Stimulated activated CD8-positive, alpha-beta memory T cell treated with anti-CD3 and anti-CD28 coated beads, Interleukin-4, amount 100 ng/mL, for 48 hours (primary cell): ENCODE data around the gene OTUD5.
"Not testable (repeated sequence)": the region's sequence is repeated elsewhere in the genome, so short reads cannot be mapped to it uniquely, and the experiment has no call there.

Experiments
- DNase-seq: peaks from one replicate; pipeline ENCODE4 v3.0.0-alpha.2; 2020

OTUD5 gene

GRCh38 chrX:48883729-48884128 is 73.7 kb downstream of the OTUD5 start:
- DNase-seq = no peak

DNA sequence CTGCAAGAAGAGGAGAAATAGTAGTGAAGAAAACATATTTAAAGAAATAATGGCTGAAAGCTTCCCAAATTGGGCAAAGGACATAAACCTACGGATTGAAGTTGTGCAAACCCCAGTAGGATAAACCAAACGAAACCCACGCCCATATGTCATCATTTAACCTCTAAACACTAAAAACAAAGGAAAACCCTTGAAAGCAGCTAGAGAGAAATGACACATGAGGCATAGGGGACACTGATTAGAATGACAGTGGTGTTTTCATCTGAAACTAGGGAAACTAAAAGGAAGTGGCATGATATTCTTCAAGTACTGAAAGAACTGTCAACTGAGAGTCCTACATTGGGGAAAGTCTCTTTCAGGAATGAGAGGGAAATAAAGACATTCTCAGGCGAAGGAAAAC is 80.5 kb downstream of the OTUD5 start:
- DNase-seq = not testable (repeated sequence)
